IMR-90 (cell line): Measurements from ENCODE around the gene HIKESHI. TPM values are rescaled to one million over a fixed set of nuclear protein-coding genes. Genes with fewer than 3 reads are reported as not detected.

ENCODE experiments used
- ATAC-seq: fragments of 200-7000 bp; cut with Tn5 transposase; 2 replicates; pipeline ENCODE4 v1.9.1; 2020; ENCODE audit warnings: low read depth, mild to moderate bottlenecking, moderate library complexity
- BruUV-seq: library from RNA; stranded (reverse); fragments of 400-500 nt; replicated peaks from 2 replicates; lab custom pipeline; 2021; lab: Mats Ljungman, UMichigan
- CTCF ChIA-PET: fragments of 300-600 bp; formaldehyde crosslinking; extraction: SDS; loops from one replicate; lab custom pipeline; 2021; ENCODE audit warnings: antibody characterized with exemption; lab: Yijun Ruan, JAX
- POLR2A ChIA-PET: fragments of 300-600 bp; sonication (Branson Sonifier 250); formaldehyde crosslinking; loops from one replicate; lab custom pipeline; 2022; ENCODE audit warnings: antibody characterized with exemption; ENCODE audit not compliant: unreplicated experiment; lab: Charles Lee
- DNase-seq: peaks from one replicate; pipeline ENCODE4 v3.0.0; 2013
- H2AFZ ChIP-seq: replicated peaks from 2 replicates; pipeline ENCODE3; 2013; ENCODE audit warnings: low read length, mild to moderate bottlenecking; ENCODE audit not compliant: poor library complexity
- H2AK5ac ChIP-seq: 2 replicates; pipeline ENCODE4 v1.6.1; 2013; ENCODE audit warnings: low read depth, low read length, inconsistent platforms
- H2AK9ac ChIP-seq: replicated peaks from 2 replicates; pipeline ENCODE3; 2013; ENCODE audit warnings: mild to moderate bottlenecking, low read depth, low read length, moderate library complexity; ENCODE audit not compliant: poor library complexity
- H2BK120ac ChIP-seq: 2 replicates; pipeline ENCODE4 v1.6.1; 2013; ENCODE audit warnings: low read depth, low read length, inconsistent platforms
- H2BK15ac ChIP-seq: 3 replicates; pipeline ENCODE4 v1.6.1; 2013; ENCODE audit warnings: low read depth, low read length, inconsistent platforms
- H2BK20ac ChIP-seq: 2 replicates; pipeline ENCODE4 v1.6.1; 2013; ENCODE audit warnings: low read depth, mild to moderate bottlenecking, inconsistent platforms, low read length, moderate library complexity
- H2BK5ac ChIP-seq: 2 replicates; pipeline ENCODE4 v1.6.1; 2013; ENCODE audit warnings: mild to moderate bottlenecking, low read depth, low read length, inconsistent platforms; ENCODE audit not compliant: poor library complexity, severe bottlenecking
- H3K14ac ChIP-seq: replicated peaks from 2 replicates; pipeline ENCODE4 v1.6.1; 2013; ENCODE audit warnings: low read depth, low read length, inconsistent platforms
- H3K18ac ChIP-seq: 2 replicates; pipeline ENCODE4 v1.6.1; 2013; ENCODE audit warnings: low read depth, low read length, control low read depth
- H3K23ac ChIP-seq: 2 replicates; pipeline ENCODE4 v1.6.1; 2013; ENCODE audit warnings: low read depth, low read length, inconsistent platforms
- H3K27ac ChIP-seq: 2 replicates; pipeline ENCODE4 v1.5.1; 2013; ENCODE audit warnings: mild to moderate bottlenecking, control low read depth, low read length; ENCODE audit not compliant: insufficient read depth
- H3K27me3 ChIP-seq: 2 replicates; pipeline ENCODE4 v1.6.1; 2013; ENCODE audit warnings: low read length; ENCODE audit not compliant: control insufficient read depth, insufficient read depth
- H3K36me3 ChIP-seq: 2 replicates; pipeline ENCODE4 v1.6.1; 2013; ENCODE audit warnings: low read length, mixed read lengths; ENCODE audit not compliant: control insufficient read depth, insufficient read depth
- H3K4ac ChIP-seq: 2 replicates; pipeline ENCODE4 v1.6.1; 2013; ENCODE audit warnings: low read depth, low read length, inconsistent platforms
- H3K4me1 ChIP-seq: 2 replicates; pipeline ENCODE4 v1.6.1; 2013; ENCODE audit warnings: low read length, mixed read lengths; ENCODE audit not compliant: control insufficient read depth, insufficient read depth
- H3K4me2 ChIP-seq: 2 replicates; pipeline ENCODE4 v1.6.1; 2013; ENCODE audit warnings: low read depth, mild to moderate bottlenecking, control low read depth, low read length, moderate library complexity
- H3K4me3 ChIP-seq: 2 replicates; pipeline ENCODE4 v1.5.1; 2013; ENCODE audit warnings: low read depth, mild to moderate bottlenecking, control low read depth, low read length, moderate library complexity; ENCODE audit not compliant: insufficient read depth
- H3K56ac ChIP-seq: 2 replicates; pipeline ENCODE4 v1.6.1; 2013; ENCODE audit warnings: low read length, inconsistent platforms; ENCODE audit not compliant: insufficient read depth; ENCODE audit errors: extremely low read depth
- H3K79me1 ChIP-seq, 2 experiments: 2 replicates each; pipeline ENCODE4 v1.6.1; 2013; ENCODE audit warnings: low read length in 2 of 2, inconsistent platforms in 1 of 2, low read depth in 1 of 2
- H3K9ac ChIP-seq: 2 replicates; pipeline ENCODE4 v1.6.1; 2013; ENCODE audit warnings: low read depth, low read length, control low read depth
- H3K9me1 ChIP-seq: 2 replicates; pipeline ENCODE4 v1.6.1; 2013; ENCODE audit warnings: low read length, inconsistent platforms; ENCODE audit not compliant: insufficient read depth
- H3K9me3 ChIP-seq: 2 replicates; pipeline ENCODE4 v1.6.1; 2013; ENCODE audit warnings: low read length; ENCODE audit not compliant: control insufficient read depth, insufficient read depth
- H4K20me1 ChIP-seq: 2 replicates; pipeline ENCODE4 v1.6.1; 2013; ENCODE audit warnings: low read length, inconsistent platforms; ENCODE audit not compliant: insufficient read depth
- H4K5ac ChIP-seq: 2 replicates; pipeline ENCODE4 v1.6.1; 2013; ENCODE audit warnings: mild to moderate bottlenecking, low read depth, low read length, control low read depth
- H4K8ac ChIP-seq, 2 experiments: 2 replicates each; pipeline ENCODE4 v1.6.1; 2013; ENCODE audit warnings: low read depth in 2 of 2, low read length in 2 of 2, control low read depth in 1 of 2, inconsistent platforms in 1 of 2
- H4K91ac ChIP-seq: 2 replicates; pipeline ENCODE4 v1.6.1; 2013; ENCODE audit warnings: low read depth, low read length, inconsistent platforms; ENCODE audit not compliant: insufficient read depth
- CTCF ChIP-seq: conservative IDR thresholded peaks from 2 replicates; pipeline ENCODE4 v1.5.1; 2012; ENCODE audit warnings: mild to moderate bottlenecking, low read depth, low read length, improper control_type of control experiment
- ELK1 ChIP-seq: fragments of 150-350 bp; IDR thresholded peaks from 2 replicates; pipeline ENCODE4 v1.6.1; 2016; ENCODE audit warnings: low read depth, mild to moderate bottlenecking, low read length, moderate library complexity, borderline replicate concordance
- MAZ ChIP-seq: IDR thresholded peaks from 2 replicates; pipeline ENCODE4 v1.6.1; 2012; ENCODE audit warnings: low read depth, mild to moderate bottlenecking, low read length, improper control_type of control experiment, moderate library complexity, borderline replicate concordance
- MXI1 ChIP-seq: IDR thresholded peaks from 2 replicates; pipeline ENCODE4 v1.6.1; 2012; ENCODE audit warnings: low read depth, mild to moderate bottlenecking, low read length, moderate library complexity, borderline replicate concordance
- POLR2A ChIP-seq: IDR thresholded peaks from 2 replicates; pipeline ENCODE4 v1.6.1; 2012; ENCODE audit warnings: mild to moderate bottlenecking, low read depth, low read length
- RCOR1 ChIP-seq: IDR thresholded peaks from 2 replicates; pipeline ENCODE4 v1.6.1; 2012; ENCODE audit warnings: mild to moderate bottlenecking, low read length, improper control_type of control experiment; ENCODE audit not compliant: insufficient replicate concordance
- RFX5 ChIP-seq: IDR thresholded peaks from 2 replicates; pipeline ENCODE4 v1.8.0; 2012; ENCODE audit warnings: low read depth, mild to moderate bottlenecking, low read length, moderate library complexity
- SMC3 ChIP-seq: fragments of 150-350 bp; IDR thresholded peaks from 2 replicates; pipeline ENCODE4 v1.6.1; 2016; ENCODE audit warnings: low read depth, mild to moderate bottlenecking, antibody characterized with exemption, low read length, moderate library complexity
- WGBS, 2 experiments: methylation state at CpG; one replicate each; pipeline versions ENCODE4 v1.1.5 to v1.1.7; 2013; ENCODE audit warnings: missing lambda C conversion rate in 2 of 2; ENCODE audit not compliant: insufficient read length in 1 of 2; ENCODE audit errors: extremely low coverage in 2 of 2; 5-methylcytosine and 5-hydroxymethylcytosine counted together
- dilution Hi-C: fragments of 300-500 bp; cut with HindIII; formaldehyde crosslinking; loops from one replicate; pipeline ENCODE4 v1.14.3; 2018; ENCODE audit warnings: low sequenced_read_pairs; ENCODE audit not compliant: unreplicated experiment
- in situ Hi-C: fragments of 300-500 bp; cut with MboI; formaldehyde crosslinking; loops from 3 replicates; pipeline ENCODE4 v1.14.3; 2019; ENCODE audit warnings: low sequenced_read_pairs, inconsistent platforms, mixed read lengths
- intact Hi-C: fragments of 100-400 bp; cut with micrococcal nuclease; formaldehyde crosslinking; loops from 2 replicates; pipeline ENCODE4 v1.10.0; 2022
- polyA plus RNA-seq, 3 experiments: library from polyadenylated mRNA; depleted of rRNA; stranded (reverse); fragments of >200 nt; gene quantifications; 2 replicates each; pipeline ENCODE4 v1.2.3, GENCODE V29; 2012; ENCODE audit warnings: low replicate concordance in 1 of 3
- total RNA-seq: library from RNA; depleted of rRNA; stranded (reverse); fragments of >200 nt; gene quantifications from 2 replicates; pipeline ENCODE4 v1.2.3, GENCODE V29; 2012

HIKESHI gene
- total and polyA plus RNA-seq, 2 of the 4 experiments (the other 2 are of a cell fraction) = 49.4 to 73.5 TPM

GRCh38 chr11:86274503-86274902, 27.5 kb upstream of the HIKESHI start:
- TF ChIP-seq MAZ (no peak), RFX5 (no peak), MXI1 (no peak), POLR2A (no peak), CTCF (0 out of 2 replicates have a peak, but pooled peaks have one; percentile 2), SMC3 (0 out of 2 replicates have a peak, but pooled peaks have one; percentile 5), RCOR1 (no peak), ELK1 (no peak)
- ATAC-seq = no peak
- BruUV-seq = no TSS peak

More at GRCh38 chr11:86274503-86274902, 27.5 kb upstream of the HIKESHI start:
- H2BK15ac ChIP-seq = no peak overlapping the region
- H3K14ac ChIP-seq = no peak overlapping the region
- H3K27ac ChIP-seq = no peak overlapping the region
- no peak overlapping the region for H3K4me2 ChIP-seq
- no peak overlapping the region for H2AK5ac ChIP-seq
- H4K5ac ChIP-seq = no peak overlapping the region
- no peak overlapping the region for H3K4ac ChIP-seq
- no peaks in the 10 kb centered on the region; the same call in 1 of the 2 replicates for H4K20me1 ChIP-seq
- CTCF ChIA-PET = no interaction called here
- no peak overlapping the region for H2BK120ac ChIP-seq
- H3K56ac ChIP-seq = no peak overlapping the region
- no peak overlapping the region for H3K4me3 ChIP-seq
- WGBS, 2 experiments = no CpG with 5 or more reads among the region's 6 CpGs
- dilution Hi-C loops (no loop called here), intact Hi-C loops (loop anchor here (10.0 kb wide), 1 partner anchor 1490 kb away; no protein-coding TSS in a partner anchor), in situ Hi-C loops (no loop called here)
- POLR2A ChIA-PET = no interaction called here
- no peaks in the 10 kb centered on the region for H3K27me3 ChIP-seq
- H2AFZ ChIP-seq = no peak overlapping the region
- H3K9me1 ChIP-seq = peaks cover 6% of the 10 kb centered on the region
- no peak overlapping the region for H2BK5ac ChIP-seq
- H4K8ac ChIP-seq = no peak overlapping the region
- H3K9ac ChIP-seq = no peak overlapping the region
- peaks cover 11 to 31% of the 10 kb centered on the region in 2 experiments for H3K79me1 ChIP-seq
- H3K23ac ChIP-seq = no peak overlapping the region
- H3K36me3 ChIP-seq = peaks cover 2% of the 10 kb centered on the region
- H2BK20ac ChIP-seq = no peak overlapping the region
- no peak overlapping the region for H4K91ac ChIP-seq
- H3K4me1 ChIP-seq = peaks cover 3% of the 10 kb centered on the region; the same call in 1 of the 2 replicates
- no peak for DNase-seq
- no peak overlapping the region for H3K18ac ChIP-seq
- no peaks in the 10 kb centered on the region for H3K9me3 ChIP-seq
- no peak overlapping the region for H2AK9ac ChIP-seq
